Vagina (tissue), 2 donors: ENCODE measurements around the gene C1orf21. TPM values are rescaled to one million over a fixed set of nuclear protein-coding genes. Genes with fewer than 3 reads are reported as not detected.

Source experiments
- DNase-seq, 2 donors: peaks; one replicate each; pipeline ENCODE4 v3.0.0-alpha.2; 2017; ENCODE audit errors: extremely low spot score in 2 of 2
- H3K27ac ChIP-seq: fragments of 200-600 bp; sonication (generic); one replicate; pipeline ENCODE4 v1.5.1; 2019
- H3K27me3 ChIP-seq: fragments of 200-600 bp; sonication (generic); one replicate; pipeline ENCODE4 v1.5.1; 2019
- H3K36me3 ChIP-seq, 2 donors: fragments of 200-600 bp; sonication (generic); one replicate each; pipeline ENCODE4 v1.5.1; 2017 to 2019
- H3K4me1 ChIP-seq: fragments of 200-600 bp; sonication (generic); one replicate; pipeline ENCODE4 v1.5.1; 2019
- H3K4me3 ChIP-seq, 2 donors: fragments of 200-600 bp; sonication (generic); 1 replicate in 1 of 2; 2 replicates in 1 of 2; pipeline ENCODE4 v1.5.1; 2016 to 2019
- H3K9me3 ChIP-seq: fragments of 200-600 bp; sonication (generic); one replicate; pipeline ENCODE4 v1.5.1; 2019
- POLR2A ChIP-seq, 2 donors: fragments of 450-650 bp; IDR thresholded peaks; one replicate each; pipeline ENCODE4 v1.6.1; 2017; ENCODE audit warnings: antibody characterized with exemption in 2 of 2, mild to moderate bottlenecking in 2 of 2, moderate library complexity in 2 of 2
- POLR2AphosphoS5 ChIP-seq, 2 donors: sonication (generic); formaldehyde crosslinking; IDR thresholded peaks; one replicate each; pipeline ENCODE4 v1.9.0; 2017; ENCODE audit warnings: antibody characterized with exemption in 2 of 2, mild to moderate bottlenecking in 2 of 2, low read depth in 1 of 2; ENCODE audit not compliant: insufficient read depth in 1 of 2
- intact Hi-C: fragments of 100-400 bp; cut with DNase I; formaldehyde crosslinking; loops from one replicate; pipeline ENCODE4 v1.15.1; 2023
- total RNA-seq: library from RNA; depleted of rRNA; stranded (reverse); fragments of >200 nt; gene quantifications from one replicate; pipeline ENCODE4 v1.2.3, GENCODE V29; 2016
- TF ChIP-seq, protein P1 (sequence below), 3 experiments: fragments of 450-650 bp in 2 of 3; fragments of 200-600 bp in 1 of 3; sonication (generic) in 1 of 3; IDR thresholded peaks; one replicate each; pipeline ENCODE4 v1.5.1; 2017 to 2019; ENCODE audit warnings: antibody characterized with exemption in 3 of 3, mild to moderate bottlenecking in 2 of 3, moderate library complexity in 2 of 3

The C1orf21 gene
- total RNA-seq, 1 donor from 2014 or later, result 24.1 TPM

GRCh38 chr1:184442260-184442659 lies 55.4 kb downstream of the C1orf21 start:
- no peak for TF ChIP-seq POLR2A (IDR thresholded peaks at IDR 0.05)
- TF ChIP-seq, protein P1, sequence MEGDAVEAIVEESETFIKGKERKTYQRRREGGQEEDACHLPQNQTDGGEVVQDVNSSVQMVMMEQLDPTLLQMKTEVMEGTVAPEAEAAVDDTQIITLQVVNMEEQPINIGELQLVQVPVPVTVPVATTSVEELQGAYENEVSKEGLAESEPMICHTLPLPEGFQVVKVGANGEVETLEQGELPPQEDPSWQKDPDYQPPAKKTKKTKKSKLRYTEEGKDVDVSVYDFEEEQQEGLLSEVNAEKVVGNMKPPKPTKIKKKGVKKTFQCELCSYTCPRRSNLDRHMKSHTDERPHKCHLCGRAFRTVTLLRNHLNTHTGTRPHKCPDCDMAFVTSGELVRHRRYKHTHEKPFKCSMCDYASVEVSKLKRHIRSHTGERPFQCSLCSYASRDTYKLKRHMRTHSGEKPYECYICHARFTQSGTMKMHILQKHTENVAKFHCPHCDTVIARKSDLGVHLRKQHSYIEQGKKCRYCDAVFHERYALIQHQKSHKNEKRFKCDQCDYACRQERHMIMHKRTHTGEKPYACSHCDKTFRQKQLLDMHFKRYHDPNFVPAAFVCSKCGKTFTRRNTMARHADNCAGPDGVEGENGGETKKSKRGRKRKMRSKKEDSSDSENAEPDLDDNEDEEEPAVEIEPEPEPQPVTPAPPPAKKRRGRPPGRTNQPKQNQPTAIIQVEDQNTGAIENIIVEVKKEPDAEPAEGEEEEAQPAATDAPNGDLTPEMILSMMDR (IDR thresholded peaks at IDR 0.05), result no peak
- TF ChIP-seq POLR2AphosphoS5 (IDR thresholded peaks at IDR 0.05; ENCODE audit: insufficient read depth in 1 of 2, low read depth in 1 of 2), result no peak
- Histone ChIP-seq H3K27ac (no peak overlapping the region), H3K4me3 (no peak overlapping the region), H3K36me3 (no peaks in the 10 kb centered on the region), H3K9me3 (no peaks in the 10 kb centered on the region), H3K4me1 (peaks cover 33% of the 10 kb centered on the region), H3K27me3 (no peaks in the 10 kb centered on the region)
- intact Hi-C loops, result no loop called here
- no peak for DNase-seq

- Histone ChIP-seq H3K27ac (no peak overlapping the region), H3K36me3 (no peaks in the 10 kb centered on the region), H3K27me3 (no peaks in the 10 kb centered on the region), H3K4me3 (no peak overlapping the region), H3K9me3 (no peaks in the 10 kb centered on the region), H3K4me1 (peaks cover 33% of the 10 kb centered on the region)
- DNase-seq, result no peak
- TF ChIP-seq POLR2AphosphoS5 (IDR thresholded peaks at IDR 0.05; ENCODE audit: insufficient read depth in 1 of 2, low read depth in 1 of 2) (no peak), POLR2A (IDR thresholded peaks at IDR 0.05) (no peak)
- TF ChIP-seq, protein P1 (IDR thresholded peaks at IDR 0.05), result no peak
- intact Hi-C loops, result no loop called here
Observed at GRCh38 chr1:184443201-184443600, 56.4 kb downstream of the C1orf21 start.

- no peaks in the 10 kb centered on the region for H3K36me3 ChIP-seq
- H3K4me3 ChIP-seq, result no peak overlapping the region
- peaks cover 33% of the 10 kb centered on the region for H3K4me1 ChIP-seq
- H3K27ac ChIP-seq, result no peak overlapping the region
- no peaks in the 10 kb centered on the region for H3K27me3 ChIP-seq
- DNase-seq, result no peak
- intact Hi-C loops, result no loop called here
- TF ChIP-seq, protein P1 (IDR thresholded peaks at IDR 0.05), result no peak
- TF ChIP-seq POLR2AphosphoS5 (IDR thresholded peaks at IDR 0.05; ENCODE audit: insufficient read depth in 1 of 2, low read depth in 1 of 2) (no peak), POLR2A (IDR thresholded peaks at IDR 0.05) (no peak)
- H3K9me3 ChIP-seq, result no peaks in the 10 kb centered on the region
Observed at GRCh38 chr1:184443624-184444023, 56.8 kb downstream of the C1orf21 start.

- H3K4me3 ChIP-seq, result no peak overlapping the region
- no peak overlapping the region for H3K27ac ChIP-seq
- DNase-seq, result no peak
- H3K9me3 ChIP-seq, result no peaks in the 10 kb centered on the region
- peaks cover 33% of the 10 kb centered on the region for H3K4me1 ChIP-seq
- intact Hi-C loops, result no loop called here
- no peaks in the 10 kb centered on the region for H3K27me3 ChIP-seq
- TF ChIP-seq, protein P1 (IDR thresholded peaks at IDR 0.05), result no peak
- no peaks in the 10 kb centered on the region for H3K36me3 ChIP-seq
Observed at GRCh38 chr1:184445997-184446396, 59.2 kb downstream of the C1orf21 start.

DNA sequence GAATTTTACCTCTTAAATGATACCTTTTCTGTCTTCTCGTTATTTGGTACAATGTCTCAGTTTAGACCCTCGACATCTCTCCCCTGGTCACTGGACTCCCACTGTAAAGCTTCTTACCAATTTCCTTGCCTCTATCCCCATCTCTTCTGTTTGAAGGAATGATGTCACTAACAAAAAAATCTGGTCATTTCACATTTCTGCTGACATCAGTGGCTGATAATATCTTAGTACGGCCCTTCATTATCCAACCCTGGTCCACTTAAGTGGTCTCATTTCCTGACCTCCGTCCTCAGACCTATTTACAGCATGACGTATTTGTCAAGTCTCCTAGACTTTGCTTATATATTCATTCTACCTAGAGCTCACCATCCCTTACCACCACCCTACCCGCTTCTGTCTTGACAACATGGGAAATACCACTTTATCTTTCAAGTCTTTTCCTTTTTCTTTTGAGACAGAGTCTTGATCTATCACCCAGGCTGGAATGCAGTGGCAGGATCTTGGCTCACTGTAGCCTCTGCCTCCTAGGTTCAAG lies 60.9 kb downstream of the C1orf21 start:
- TF ChIP-seq POLR2AphosphoS5 (IDR thresholded peaks at IDR 0.05; ENCODE audit: insufficient read depth in 1 of 2, low read depth in 1 of 2), result no peak
- TF ChIP-seq, protein P1 (IDR thresholded peaks at IDR 0.05), result no peak
- no peak for TF ChIP-seq POLR2A (IDR thresholded peaks at IDR 0.05)
- intact Hi-C loops, result no loop called here
- no peak for DNase-seq
- no peak overlapping the region for H3K4me3 ChIP-seq
- no peaks in the 10 kb centered on the region for H3K36me3 ChIP-seq
- peaks cover 31% of the 10 kb centered on the region for H3K4me1 ChIP-seq
- no peaks in the 10 kb centered on the region for H3K9me3 ChIP-seq
- no peak overlapping the region for H3K27ac ChIP-seq
- H3K27me3 ChIP-seq, result no peaks in the 10 kb centered on the region
